LNCAP (cell line): ENCODE results near the gene SPEM1.

Experiments
- CTCF ChIP-seq: fragments of 450-650 bp; IDR thresholded peaks from 2 replicates; pipeline ENCODE4 v1.5.1; 2017; ENCODE audit warnings: mild to moderate bottlenecking

Gene SPEM1

GRCh38 chr17:7440113-7440833 is 20.1 kb downstream of the SPEM1 start:
- no peak for TF ChIP-seq CTCF

- TF ChIP-seq CTCF, result no peak
These were observed 20.7 kb downstream of the SPEM1 start for GRCh38 chr17:7440834-7441195.

GRCh38 chr17:7441266-7441665 is 21.1 kb downstream of the SPEM1 start:
- no peak for TF ChIP-seq CTCF

DNA sequence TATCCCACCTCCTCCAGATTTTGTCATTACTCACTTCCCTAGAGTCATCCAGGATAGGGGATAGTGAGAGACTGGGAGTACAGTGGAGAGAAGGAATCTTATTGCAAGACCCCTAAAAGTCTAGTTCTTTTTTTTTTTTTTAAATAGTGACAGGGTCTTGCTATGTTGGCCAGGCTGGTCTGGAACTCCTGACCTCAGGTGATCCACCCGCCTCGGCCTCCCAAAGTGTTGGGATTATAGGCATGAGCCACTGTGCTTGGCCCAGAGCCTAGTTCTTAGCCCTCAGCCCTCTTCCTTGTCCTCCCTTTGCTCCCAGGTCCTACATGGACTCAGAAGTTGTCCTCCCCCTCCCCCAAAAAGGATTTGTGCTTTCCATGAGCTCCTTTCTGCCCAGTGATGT is 22.0 kb downstream of the SPEM1 start:
- TF ChIP-seq CTCF, result no peak

- TF ChIP-seq CTCF, result no peak
These were observed 23.7 kb downstream of the SPEM1 start for GRCh38 chr17:7443499-7444485.

- no peak for TF ChIP-seq CTCF
These were observed 24.8 kb downstream of the SPEM1 start, which contains the start of gene CHRNB1 for GRCh38 chr17:7444682-7445618. Gene CHRNB1, plus strand, starts transcription at chr17:7445061. Its CDS starts 67 bp downstream, at chr17:7445128.

GRCh38 chr17:7445619-7445968 is 25.5 kb downstream of the SPEM1 start:
- TF ChIP-seq CTCF, result no peak
